KMS-11 (cell line): ENCODE results near the gene FOXD2.

Experiments
- H2AFZ ChIP-seq: fragments of 200-600 bp; sonication (generic); 2 replicates; pipeline ENCODE4 v1.6.1; 2016; ENCODE audit warnings: antibody characterized with exemption, mixed run types, low read depth
- H3K27ac ChIP-seq: fragments of 200-600 bp; sonication (generic); 2 replicates; pipeline ENCODE4 v1.6.1; 2016; ENCODE audit warnings: mild to moderate bottlenecking, mixed run types
- H3K27me3 ChIP-seq: fragments of 200-600 bp; sonication (generic); 2 replicates; pipeline ENCODE4 v1.6.1; 2017; ENCODE audit warnings: mild to moderate bottlenecking, low read depth, mixed run types, moderate library complexity; ENCODE audit not compliant: insufficient read depth
- H3K36me3 ChIP-seq: fragments of 200-600 bp; sonication (generic); 2 replicates; pipeline ENCODE4 v1.6.1; 2017; ENCODE audit warnings: mild to moderate bottlenecking, mixed run types; ENCODE audit not compliant: insufficient read depth
- H3K4me1 ChIP-seq: fragments of 200-600 bp; sonication (generic); 2 replicates; pipeline ENCODE4 v1.6.1; 2016; ENCODE audit warnings: mild to moderate bottlenecking, low read depth, mixed run types; ENCODE audit not compliant: poor library complexity, severe bottlenecking
- H3K4me2 ChIP-seq: fragments of 200-600 bp; sonication (generic); 2 replicates; pipeline ENCODE4 v1.7.0; 2016; ENCODE audit warnings: mild to moderate bottlenecking, mixed run types
- H3K4me3 ChIP-seq: fragments of 200-600 bp; sonication (generic); IDR thresholded peaks from 2 replicates; pipeline ENCODE4 v1.6.1; 2017; ENCODE audit warnings: low read depth, low read length, mixed read lengths; ENCODE audit not compliant: insufficient read depth
- H3K79me2 ChIP-seq: fragments of 200-600 bp; sonication (generic); 2 replicates; pipeline ENCODE4 v1.6.1; 2016; ENCODE audit warnings: low read depth, mixed run types; ENCODE audit not compliant: insufficient read depth
- H3K9ac ChIP-seq: fragments of 200-600 bp; sonication (generic); 2 replicates; pipeline ENCODE4 v1.6.1; 2016; ENCODE audit warnings: mild to moderate bottlenecking, mixed run types
- H4K20me1 ChIP-seq: fragments of 200-600 bp; sonication (generic); 2 replicates; pipeline ENCODE4 v1.6.1; 2016; ENCODE audit warnings: mild to moderate bottlenecking, mixed run types; ENCODE audit not compliant: insufficient read depth
- CTCF ChIP-seq: fragments of 200-600 bp; sonication (generic); conservative IDR thresholded peaks from 2 replicates; pipeline ENCODE4 v1.6.1; 2017; ENCODE audit warnings: low read depth, mild to moderate bottlenecking, antibody characterized with exemption, low read length, moderate library complexity, mixed read lengths

The FOXD2 gene

GRCh38 chr1:47405697-47406096 lies 32.1 kb upstream of the FOXD2 start:
- Histone ChIP-seq H2AFZ (no peak overlapping the region), H3K27me3 (no peaks in the 10 kb centered on the region), H3K9ac (no peak overlapping the region), H3K27ac (no peak overlapping the region), H3K4me3 (no peak overlapping the region), H4K20me1 (no peaks in the 10 kb centered on the region), H3K36me3 (no peaks in the 10 kb centered on the region), H3K79me2 (no peaks in the 10 kb centered on the region), H3K4me1 (no peaks in the 10 kb centered on the region), H3K4me2 (no peak overlapping the region)
- no peak for TF ChIP-seq CTCF

DNA sequence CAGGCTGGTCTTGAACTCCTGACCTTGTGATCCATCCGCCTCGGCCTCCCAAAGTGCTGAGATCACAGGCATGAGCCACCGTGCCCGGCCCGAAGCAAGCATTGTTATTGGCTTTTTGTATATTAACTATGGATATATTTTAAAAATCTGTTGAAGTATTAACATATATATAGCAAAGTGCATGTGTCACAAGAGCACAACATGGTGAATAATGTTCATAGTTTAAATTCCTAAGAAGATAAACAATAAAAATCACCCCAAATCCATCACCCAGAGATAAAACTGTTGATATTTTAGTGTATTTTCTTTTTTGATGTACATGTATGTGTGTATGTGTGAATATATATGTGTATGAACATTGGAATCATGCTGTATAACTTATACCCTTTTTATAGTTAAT lies 30.9 kb upstream of the FOXD2 start:
- H3K79me2 ChIP-seq, result no peaks in the 10 kb centered on the region
- no peak overlapping the region for H3K9ac ChIP-seq
- H3K36me3 ChIP-seq, result no peaks in the 10 kb centered on the region
- H2AFZ ChIP-seq, result no peak overlapping the region
- no peaks in the 10 kb centered on the region for H4K20me1 ChIP-seq
- H3K4me3 ChIP-seq, result no peak overlapping the region
- TF ChIP-seq CTCF, result no peak
- H3K4me2 ChIP-seq, result no peak overlapping the region
- H3K4me1 ChIP-seq, result no peaks in the 10 kb centered on the region
- no peak overlapping the region for H3K27ac ChIP-seq
- H3K27me3 ChIP-seq, result no peaks in the 10 kb centered on the region

- no peak overlapping the region for H3K27ac ChIP-seq
- H3K4me3 ChIP-seq, result no peak overlapping the region
- H4K20me1 ChIP-seq, result no peaks in the 10 kb centered on the region
- H3K27me3 ChIP-seq, result no peaks in the 10 kb centered on the region
- H2AFZ ChIP-seq, result no peak overlapping the region
- no peaks in the 10 kb centered on the region for H3K36me3 ChIP-seq
- no peaks in the 10 kb centered on the region for H3K79me2 ChIP-seq
- TF ChIP-seq CTCF, result no peak
- H3K9ac ChIP-seq, result no peak overlapping the region
- H3K4me2 ChIP-seq, result no peak overlapping the region
- H3K4me1 ChIP-seq, result no peaks in the 10 kb centered on the region
These were observed 30.4 kb upstream of the FOXD2 start for GRCh38 chr1:47407481-47407880.

DNA sequence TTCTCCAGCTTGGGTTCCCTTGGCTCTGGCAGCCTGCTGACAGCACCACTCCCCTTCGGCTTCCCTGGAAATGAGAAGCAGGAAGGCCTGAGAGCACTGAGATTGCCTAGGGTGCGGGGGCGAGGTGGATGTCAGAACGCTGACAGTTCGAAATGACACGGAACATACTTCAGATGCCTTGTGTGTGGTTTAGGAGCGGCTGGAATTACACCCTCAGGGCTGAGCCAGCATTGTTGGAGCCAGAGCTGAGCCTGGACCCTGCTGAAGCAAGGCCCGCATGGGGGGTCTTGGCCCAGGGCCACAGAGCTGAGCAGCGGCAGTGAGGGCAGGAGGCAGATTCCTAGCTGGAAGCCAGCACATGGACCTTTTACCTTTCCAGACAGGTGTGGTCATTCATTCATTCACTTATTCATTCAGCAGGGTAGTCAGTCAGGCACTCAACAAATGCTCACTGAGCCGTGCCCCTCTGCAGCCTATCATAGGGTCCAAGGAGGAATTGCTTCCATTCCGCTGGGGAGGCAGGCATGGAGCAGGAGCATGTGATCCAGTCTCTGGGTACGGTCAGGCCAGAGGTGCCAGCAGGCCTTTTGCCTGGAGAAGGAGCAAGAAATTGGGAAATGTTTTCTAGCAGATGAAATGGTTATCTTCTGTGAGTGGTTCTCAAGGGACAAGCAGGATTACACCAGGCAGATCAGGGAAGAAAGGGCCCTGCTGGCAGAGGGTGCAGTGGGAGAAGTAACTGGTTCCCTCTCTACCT lies 28.4 kb upstream of the FOXD2 start:
- H3K27ac ChIP-seq, result no peak overlapping the region
- H3K9ac ChIP-seq, result no peak overlapping the region

More for the DNA sequence above, 28.4 kb upstream of the FOXD2 start:
- Histone ChIP-seq H3K4me1 (no peaks in the 10 kb centered on the region), H4K20me1 (no peaks in the 10 kb centered on the region), H3K79me2 (no peaks in the 10 kb centered on the region), H3K36me3 (no peaks in the 10 kb centered on the region), H3K4me2 (no peak overlapping the region), H2AFZ (no peak overlapping the region), H3K27me3 (no peaks in the 10 kb centered on the region), H3K4me3 (no peak overlapping the region)
- TF ChIP-seq CTCF, result no peak
